Cardiac fibroblast (primary cell): ENCODE data around the gene CCNB1IP1.
"Not testable (repeated sequence)": the region's sequence is repeated elsewhere in the genome, so short reads cannot be mapped to it uniquely, and the experiment has no call there.

Experiments
- DNase-seq, 2 donors: peaks; one replicate each; pipeline versions ENCODE4 v3.0.0 to v3.0.0-alpha.2; 2010; ENCODE audit warnings: low read depth in 2 of 2
- H3K4me3 ChIP-seq, 2 donors: replicated peaks in 1 of 2; 1 replicate in 1 of 2; 2 replicates in 1 of 2; pipeline ENCODE4 v1.5.1; 2011; ENCODE audit warnings: low read depth in 2 of 2, low read length in 2 of 2, mild to moderate bottlenecking in 2 of 2, moderate library complexity in 1 of 2
- CTCF ChIP-seq: IDR thresholded peaks from one replicate; pipeline ENCODE4 v1.5.1; 2011; ENCODE audit warnings: low read depth, mild to moderate bottlenecking, low read length, inconsistent platforms

Gene CCNB1IP1

GRCh38 chr14:20376071-20376588 lies 43.1 kb upstream of the CCNB1IP1 start:
- no peak for DNase-seq
- no peak for TF ChIP-seq CTCF
- H3K4me3 ChIP-seq = no peak overlapping the region

GRCh38 chr14:20375471-20375870 lies 42.4 kb upstream of the CCNB1IP1 start:
- no peak for TF ChIP-seq CTCF
- no peak overlapping the region for H3K4me3 ChIP-seq
- DNase-seq = no peak

- TF ChIP-seq CTCF = no peak
- H3K4me3 ChIP-seq = no peak overlapping the region
- DNase-seq = no peak
These were observed 39.7 kb upstream of the CCNB1IP1 start for GRCh38 chr14:20372796-20373195.

- no peak overlapping the region for H3K4me3 ChIP-seq
- no peak for TF ChIP-seq CTCF
- DNase-seq = no peak
These were observed 32.8 kb upstream of the CCNB1IP1 start for GRCh38 chr14:20365928-20366327.

- not testable (repeated sequence) for DNase-seq, H3K4me3 ChIP-seq
These were observed 25.4 kb upstream of the CCNB1IP1 start for GRCh38 chr14:20358474-20358873.

- H3K4me3 ChIP-seq = no peak overlapping the region
- TF ChIP-seq CTCF = no peak
- DNase-seq = peak in 1 of 2 donors; percentile 12
These were observed 23.3 kb upstream of the CCNB1IP1 start for GRCh38 chr14:20356422-20356821.

- peak; percentile 39 for TF ChIP-seq CTCF
- peak; percentile 22 to 44 for DNase-seq
- no peak overlapping the region for H3K4me3 ChIP-seq
These were observed 17.8 kb upstream of the CCNB1IP1 start for GRCh38 chr14:20350860-20351259.
